GM19467 (cell line): ENCODE results near the gene MED16.

Source experiments
- ATAC-seq: cut with Tn5 transposase; IDR thresholded peaks from one replicate; pipeline ENCODE4 v1.9.1; 2021; ENCODE audit warnings: mild to moderate bottlenecking, moderate library complexity; ENCODE audit not compliant: unreplicated experiment

The MED16 gene

GRCh38 chr19:892894-893689 is at the start of gene MED16, which contains the start of gene RNU6-9:
MED16 (minus strand) TSS chr19:893187; CDS start chr19:891131, 2,056 bp downstream.
RNU6-9 (plus strand) TSS chr19:893484.
- peak; percentile 59 for ATAC-seq

GRCh38 chr19:942133-942645 is 49.2 kb upstream of the MED16 start:
- no peak for ATAC-seq

GRCh38 chr19:941292-942132 is 48.5 kb upstream of the MED16 start:
- no peak for ATAC-seq

- ATAC-seq, result no peak
Observed at GRCh38 chr19:940591-941291, 47.8 kb upstream of the MED16 start.

- ATAC-seq, result no peak
Observed at GRCh38 chr19:939922-940321, 46.9 kb upstream of the MED16 start.

- no peak for ATAC-seq
Observed at GRCh38 chr19:939439-939838, 46.5 kb upstream of the MED16 start.

- no peak for ATAC-seq
Observed at GRCh38 chr19:938233-938923, 45.4 kb upstream of the MED16 start.

GRCh38 chr19:937259-937694 is 44.3 kb upstream of the MED16 start:
- ATAC-seq, result no peak

GRCh38 chr19:936175-936546 is 43.2 kb upstream of the MED16 start:
- no peak for ATAC-seq

- no peak for ATAC-seq
Observed at GRCh38 chr19:934865-935479, 42.0 kb upstream of the MED16 start.

GRCh38 chr19:934197-934840 is 41.3 kb upstream of the MED16 start:
- ATAC-seq, result no peak

GRCh38 chr19:933553-933882 is 40.5 kb upstream of the MED16 start:
- no peak for ATAC-seq

- ATAC-seq, result no peak
Observed at GRCh38 chr19:932648-933552, 39.9 kb upstream of the MED16 start.

GRCh38 chr19:931860-932647 is 39.1 kb upstream of the MED16 start:
- ATAC-seq, result no peak

GRCh38 chr19:929891-930258 is 36.9 kb upstream of the MED16 start:
- ATAC-seq, result no peak

GRCh38 chr19:929203-929890 is 36.4 kb upstream of the MED16 start:
- ATAC-seq, result no peak

- no peak for ATAC-seq
Observed at GRCh38 chr19:928471-929202, 35.6 kb upstream of the MED16 start.
